Limb (tissue), 2 donors: ENCODE measurements around the gene GNPDA1.

Experiments used
- DNase-seq, 2 donors: peaks; one replicate each; pipeline ENCODE4 v3.0.0-alpha.2; 2016; ENCODE audit errors: extremely low spot score in 2 of 2

The GNPDA1 gene

GRCh38 chr5:141995656-141996055 lies 17.2 kb downstream of the GNPDA1 start:
- no peak for DNase-seq

DNA sequence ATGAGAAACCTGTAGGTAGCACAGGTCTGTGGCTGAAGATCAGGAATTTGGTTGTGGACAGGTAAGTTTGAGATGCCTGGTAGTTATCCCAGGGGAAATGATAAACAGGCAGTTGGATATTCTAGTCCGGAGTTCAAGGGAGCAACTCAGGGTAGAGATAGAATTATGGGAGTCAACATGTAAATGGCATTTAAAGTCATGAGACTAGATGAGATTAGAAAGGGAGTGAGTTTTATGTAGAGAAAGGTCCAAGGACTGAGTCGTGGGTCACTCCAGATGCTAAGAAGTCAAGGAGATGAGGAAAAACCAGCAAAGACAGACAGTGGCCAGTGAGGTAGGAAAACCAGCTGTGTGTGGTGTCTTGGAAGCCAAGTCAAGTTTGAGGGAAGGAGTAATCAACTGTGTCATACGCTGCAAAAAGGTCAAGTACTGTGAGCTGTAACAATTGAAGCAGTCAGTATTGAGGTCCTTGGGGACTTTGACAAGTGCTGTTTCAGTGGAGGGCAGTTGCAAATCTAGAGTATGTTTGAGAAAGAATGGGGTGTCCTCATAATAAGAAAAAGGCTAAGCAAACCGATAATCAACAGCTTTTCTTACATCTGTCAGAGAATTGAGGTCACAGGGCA lies 18.2 kb downstream of the GNPDA1 start:
- no peak for DNase-seq

DNA sequence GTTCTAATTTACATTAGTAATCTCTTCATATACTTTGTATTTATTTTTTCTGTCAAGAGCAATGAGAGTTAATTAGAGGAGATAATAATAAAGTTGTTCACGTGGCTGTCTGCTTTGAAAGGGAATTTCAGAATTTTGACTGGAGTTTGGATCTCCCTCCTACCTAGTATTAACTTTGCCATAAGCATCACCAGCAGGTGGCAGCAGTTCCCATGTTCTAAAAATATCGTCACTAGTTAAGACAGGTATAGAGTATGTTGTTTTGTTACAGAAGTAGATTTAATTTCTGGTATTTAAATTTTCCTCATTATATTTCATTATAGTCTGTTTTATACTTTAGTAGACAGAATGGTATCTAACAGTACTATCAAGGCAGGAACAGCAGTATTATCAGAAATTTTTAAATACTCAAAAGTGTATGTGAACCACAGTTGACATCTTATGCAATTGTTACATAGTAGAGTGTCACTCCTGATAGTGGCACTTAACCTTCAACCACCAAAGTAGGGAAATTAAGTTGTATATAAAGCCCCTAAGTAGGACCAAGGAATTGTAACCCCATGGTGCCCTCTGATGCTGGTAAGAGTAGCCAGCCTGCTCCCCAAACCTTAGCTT lies 20.4 kb downstream of the GNPDA1 start:
- DNase-seq: peak; percentile 72 to 78

DNA sequence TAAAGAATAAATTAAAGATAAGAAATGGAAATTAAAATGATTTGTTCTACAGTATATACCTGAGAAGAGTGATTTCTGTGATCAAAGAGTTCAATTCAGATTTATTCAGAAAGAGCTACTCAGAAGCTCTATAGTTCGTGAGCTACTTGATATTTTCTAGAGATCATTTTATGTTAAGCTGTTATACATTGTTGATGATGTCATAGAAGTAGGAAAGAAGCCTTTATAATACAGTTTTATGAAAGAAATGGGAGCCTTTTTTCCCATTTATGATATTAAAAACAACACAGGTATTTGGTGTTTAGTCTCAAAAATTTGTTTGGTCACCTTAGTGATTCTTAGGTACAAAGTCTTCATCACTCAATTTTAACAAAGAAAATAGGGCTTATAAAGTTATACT lies 23.1 kb downstream of the GNPDA1 start:
- DNase-seq: no peak

GRCh38 chr5:141986072-141986471 lies 26.8 kb downstream of the GNPDA1 start:
- no peak for DNase-seq

GRCh38 chr5:141982626-141983025 lies 30.2 kb downstream of the GNPDA1 start:
- DNase-seq: no peak

GRCh38 chr5:141978389-141978788 lies 34.4 kb downstream of the GNPDA1 start:
- DNase-seq: no peak

DNA sequence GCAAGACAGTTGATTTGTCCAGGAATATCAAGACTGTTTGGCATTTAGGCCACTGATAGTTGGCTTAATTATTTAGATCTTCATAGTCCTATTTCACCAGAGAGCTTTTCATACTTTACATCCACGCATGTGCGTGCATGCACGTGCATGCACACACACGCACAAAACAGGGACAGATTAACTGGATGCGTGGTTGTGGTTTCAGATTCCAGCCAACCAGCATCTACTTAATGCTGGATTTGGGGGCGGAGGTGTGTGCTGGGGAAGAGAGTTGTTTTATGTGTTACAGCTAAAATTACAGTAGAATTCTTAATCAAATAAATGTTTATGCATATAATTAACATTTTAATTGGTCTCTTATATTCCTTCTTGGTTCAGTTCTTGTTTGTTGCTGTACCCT lies 36.7 kb downstream of the GNPDA1 start:
- no peak for DNase-seq

GRCh38 chr5:141973871-141974595 lies 38.8 kb downstream of the GNPDA1 start:
- DNase-seq: no peak

- DNase-seq: no peak
These were observed 42.8 kb downstream of the GNPDA1 start for GRCh38 chr5:141969783-141970771.

- DNase-seq: peak; percentile 95 to 96
These were observed 43.8 kb downstream of the GNPDA1 start, which contains the start of gene RNF14 for GRCh38 chr5:141968914-141969608. Gene RNF14 (plus strand): TSS chr5:141969105. CDS start chr5:141973589, 4,484 bp downstream.

GRCh38 chr5:141966963-141967333 lies 45.9 kb downstream of the GNPDA1 start:
- no peak for DNase-seq

DNA sequence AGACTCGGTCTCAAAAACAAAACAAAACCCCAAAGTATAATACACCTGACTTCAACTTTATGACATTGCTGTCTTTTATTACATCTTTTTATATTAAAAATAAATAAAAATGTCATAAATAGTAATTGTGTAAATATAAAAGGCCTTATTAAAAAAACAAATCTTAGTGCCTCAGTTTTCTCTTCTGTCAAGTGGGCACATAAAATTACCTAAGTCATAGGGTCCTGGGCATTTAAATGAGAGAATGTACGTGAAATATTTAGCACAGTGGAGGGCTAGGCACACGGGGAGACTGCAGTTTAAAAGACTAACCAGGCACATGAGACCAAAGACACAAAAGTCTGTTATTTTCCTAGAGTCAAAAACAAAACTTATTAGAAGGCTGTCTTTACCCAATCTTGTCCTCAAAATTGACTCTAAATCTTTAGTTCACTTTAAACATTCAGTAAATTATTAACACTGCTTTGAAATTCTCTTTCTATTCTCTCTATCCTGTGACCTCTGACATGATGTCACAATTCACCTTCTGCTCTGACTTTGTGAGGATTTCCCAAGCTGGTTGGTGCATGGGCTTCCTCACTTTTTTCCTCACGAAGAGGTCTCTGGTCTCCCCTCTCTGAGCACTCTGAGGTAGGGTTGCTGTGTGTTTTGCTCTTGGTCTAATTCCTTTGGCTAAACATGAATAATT lies 46.4 kb downstream of the GNPDA1 start:
- DNase-seq: no peak

- DNase-seq: no peak
These were observed 47.8 kb downstream of the GNPDA1 start for GRCh38 chr5:141965071-141965470.

DNA sequence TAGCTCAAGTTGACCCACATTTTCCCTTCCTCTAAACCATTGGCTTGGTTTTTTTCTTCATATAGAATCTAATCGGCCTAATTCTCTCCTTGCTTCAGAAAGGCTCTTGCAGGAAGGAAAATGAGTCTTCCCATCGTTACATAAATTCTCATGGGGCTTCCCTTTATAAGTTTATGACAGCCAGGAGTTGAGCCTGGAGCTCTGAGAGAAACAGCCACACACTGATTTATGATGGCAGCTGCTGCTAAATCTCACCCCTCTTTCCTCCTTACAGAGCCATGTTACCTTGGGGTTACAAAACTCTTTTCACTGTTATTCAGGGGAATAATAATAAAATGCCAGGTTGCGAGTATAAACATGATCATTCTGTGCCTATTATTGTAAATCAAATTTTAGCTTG lies 49.1 kb downstream of the GNPDA1 start:
- DNase-seq: no peak

DNA sequence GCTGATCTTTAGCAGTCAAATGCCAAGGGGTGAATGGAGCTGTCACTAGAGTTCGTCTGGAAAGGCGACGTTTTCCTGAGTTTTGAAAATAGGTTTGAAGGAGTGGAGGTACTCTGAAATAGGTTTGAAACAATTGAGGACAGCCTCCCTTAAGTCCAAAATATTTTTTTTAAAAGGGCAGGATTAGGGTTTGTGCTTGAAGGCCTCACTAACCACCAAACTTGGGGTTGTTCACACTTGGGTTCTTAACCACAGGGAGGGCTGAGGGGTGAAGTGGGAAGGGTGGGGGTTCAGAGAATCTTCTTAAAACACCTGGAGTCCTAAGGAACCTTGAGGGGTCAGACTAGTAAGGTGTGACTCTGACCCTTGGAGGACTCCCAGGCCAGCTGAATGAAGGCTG lies 51.4 kb downstream of the GNPDA1 start:
- no peak for DNase-seq

DNA sequence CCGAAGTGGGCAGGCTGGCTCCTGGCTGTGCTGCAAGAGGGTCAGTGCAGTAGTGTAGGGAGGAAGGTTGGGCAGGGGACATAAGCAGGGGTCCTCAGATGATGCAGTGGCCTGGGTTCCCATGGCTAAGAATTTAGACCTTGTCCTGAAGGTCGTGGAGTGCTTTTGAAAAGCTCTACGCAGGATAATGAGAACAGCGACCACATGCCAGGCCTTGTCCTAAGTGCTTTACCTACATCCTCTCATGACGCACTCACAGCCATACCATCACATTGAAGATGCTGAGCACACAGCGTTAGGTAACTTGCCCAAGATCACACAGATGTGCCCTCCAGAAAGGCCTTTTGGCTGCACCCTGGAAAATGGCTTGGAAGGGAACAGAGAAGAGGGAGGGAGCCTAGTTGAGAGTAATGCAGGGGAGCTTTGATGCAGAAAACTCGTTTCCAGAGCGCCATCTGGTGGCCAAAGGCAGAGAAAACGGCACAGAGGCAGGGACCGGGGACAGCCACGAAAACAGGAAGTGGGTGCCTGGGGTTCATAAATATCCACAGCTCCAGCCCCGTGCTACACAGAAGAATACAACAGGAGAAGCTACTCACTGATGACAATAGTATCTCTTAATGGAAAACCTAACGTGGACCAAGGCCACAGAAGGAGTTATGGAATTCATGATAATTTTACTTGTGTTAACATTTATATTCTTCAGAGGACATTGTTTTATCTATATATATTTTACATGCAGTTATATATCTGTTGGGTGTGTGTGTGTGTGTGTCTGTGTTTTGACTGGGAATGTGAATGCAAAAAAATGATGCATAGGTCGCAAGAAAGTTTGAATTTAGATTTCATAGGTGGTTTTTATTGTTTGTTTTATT lies 52.1 kb downstream of the GNPDA1 start:
- peak; percentile 90 to 91 for DNase-seq

GRCh38 chr5:141960018-141960417 lies 52.8 kb downstream of the GNPDA1 start:
- no peak for DNase-seq

DNA sequence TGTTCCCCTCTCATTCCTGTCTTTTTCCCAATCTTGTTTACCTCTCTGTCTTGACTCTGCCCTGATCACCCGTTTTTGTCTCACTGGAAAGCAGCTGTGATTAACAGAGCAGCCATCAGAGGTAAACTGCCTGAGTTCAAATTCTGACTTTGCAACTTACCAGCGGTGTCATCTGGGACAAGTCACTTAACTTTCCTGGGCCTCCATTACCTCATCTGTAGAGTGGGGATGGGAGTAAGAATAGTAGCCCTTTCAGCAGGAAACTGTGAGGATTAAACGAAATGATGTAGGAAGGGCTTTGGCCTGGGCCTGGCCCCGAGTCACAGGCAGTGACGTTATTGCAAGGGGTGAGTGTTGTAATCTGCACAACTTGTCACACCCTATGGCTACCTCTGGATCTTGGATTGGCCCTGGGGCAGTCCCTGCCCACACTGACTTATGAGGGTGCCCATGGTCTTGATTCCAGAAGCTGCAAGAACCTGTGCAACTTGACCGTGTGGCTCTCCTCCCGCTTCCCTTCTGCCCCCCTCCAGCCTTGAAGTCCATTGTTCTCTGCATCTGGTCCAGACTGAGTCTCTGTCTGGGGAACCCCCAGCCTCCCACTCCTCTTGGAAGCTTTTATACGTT lies 54.2 kb downstream of the GNPDA1 start:
- no peak for DNase-seq
